ENCODE data around the gene IGSF1. TPM values are rescaled to one million over a fixed set of nuclear protein-coding genes. Genes with fewer than 3 reads are reported as not detected.
"Not testable (repeated sequence)": the region's sequence is repeated elsewhere in the genome, so short reads cannot be mapped to it uniquely, and the experiment has no call there.

IGSF1 gene
- total and polyA plus RNA-seq, 7 donors = 0.15 to 1.4 (median 0.71) TPM; not detected in 2

GRCh38 chrX:131257367-131257766 is 31.7 kb downstream of the IGSF1 start:
- H3K27ac ChIP-seq = no peak overlapping the region
- DNase-seq = no peak
- intact Hi-C loops (cut with DNase I) = no loop called here
- H3K4me3 ChIP-seq = no peak overlapping the region
- TF ChIP-seq CTCF (IDR thresholded peaks at IDR 0.05) = no peak
- no peak for TF ChIP-seq POLR2AphosphoS5 (IDR thresholded peaks at IDR 0.05)
- no peak for TF ChIP-seq POLR2A (IDR thresholded peaks at IDR 0.05)
- no peak for TF ChIP-seq EP300 (IDR thresholded peaks at IDR 0.05)
- H3K27me3 ChIP-seq = no peaks in the 10 kb centered on the region
- no peaks in the 10 kb centered on the region for H3K36me3 ChIP-seq
- H3K4me1 ChIP-seq = no peaks in the 10 kb centered on the region
- H3K9me3 ChIP-seq = no peaks in the 10 kb centered on the region

- H3K27me3 ChIP-seq; H3K4me1 ChIP-seq; H3K9me3 ChIP-seq; H3K4me3 ChIP-seq; DNase-seq; intact Hi-C loops (cut with DNase I); H3K27ac ChIP-seq; H3K36me3 ChIP-seq: not testable (repeated sequence)
- WGBS, 2 donors = 74 to 77% methylated on average over 26 of the region's 36 CpGs
These were observed 37.9 kb downstream of the IGSF1 start for GRCh38 chrX:131250984-131251738.

GRCh38 chrX:131239057-131239456 is 50.0 kb downstream of the IGSF1 start:
- no peaks in the 10 kb centered on the region for H3K27me3 ChIP-seq
- no peak overlapping the region for H3K27ac ChIP-seq
- intact Hi-C loops (cut with DNase I) = no loop called here
- TF ChIP-seq CTCF (IDR thresholded peaks at IDR 0.05) (no peak), POLR2AphosphoS5 (IDR thresholded peaks at IDR 0.05) (no peak), EP300 (IDR thresholded peaks at IDR 0.05) (no peak), POLR2A (IDR thresholded peaks at IDR 0.05) (no peak)
- DNase-seq = no peak
- H3K36me3 ChIP-seq = no peaks in the 10 kb centered on the region
- H3K4me3 ChIP-seq = no peak overlapping the region
- no peaks in the 10 kb centered on the region for H3K9me3 ChIP-seq
- WGBS, 2 donors = 75 to 85% methylated on average over 2 of the region's 2 CpGs
- H3K4me1 ChIP-seq = no peaks in the 10 kb centered on the region

- no peak for DNase-seq
- Histone ChIP-seq H3K36me3 (no peaks in the 10 kb centered on the region), H3K27ac (no peak overlapping the region), H3K27me3 (no peaks in the 10 kb centered on the region), H3K9me3 (no peaks in the 10 kb centered on the region), H3K4me1 (no peaks in the 10 kb centered on the region), H3K4me3 (no peak overlapping the region)
- intact Hi-C loops (cut with DNase I) = no loop called here
- TF ChIP-seq POLR2AphosphoS5 (IDR thresholded peaks at IDR 0.05) = no peak
- no peak for TF ChIP-seq POLR2A (IDR thresholded peaks at IDR 0.05)
- TF ChIP-seq CTCF (IDR thresholded peaks at IDR 0.05) = no peak
- no peak for TF ChIP-seq EP300 (IDR thresholded peaks at IDR 0.05)
- WGBS, 2 donors = 31 to 50% methylated on average over 2 of the region's 2 CpGs
These were observed 51.7 kb downstream of the IGSF1 start for GRCh38 chrX:131237363-131237762.

- TF ChIP-seq CTCF (IDR thresholded peaks at IDR 0.05) = no peak
- TF ChIP-seq POLR2AphosphoS5 (IDR thresholded peaks at IDR 0.05) = no peak
- TF ChIP-seq EP300 (IDR thresholded peaks at IDR 0.05) = no peak
- TF ChIP-seq POLR2A (IDR thresholded peaks at IDR 0.05) = no peak
- Histone ChIP-seq H3K9me3 (no peaks in the 10 kb centered on the region), H3K4me3 (no peak overlapping the region), H3K4me1 (no peaks in the 10 kb centered on the region), H3K36me3 (no peaks in the 10 kb centered on the region), H3K27me3 (no peaks in the 10 kb centered on the region), H3K27ac (no peak overlapping the region)
- WGBS, 2 donors = 54 to 65% methylated on average over 4 of the region's 4 CpGs
- no peak for DNase-seq
- intact Hi-C loops (cut with DNase I) = no loop called here
These were observed 53.1 kb downstream of the IGSF1 start for GRCh38 chrX:131235768-131236545.

Measured in sigmoid colon (tissue), 7 donors.